ENCODE measurements around the gene NTNG2. TPM values are rescaled to one million over a fixed set of nuclear protein-coding genes. Genes with fewer than 3 reads are reported as not detected.

NTNG2 gene, protein sequence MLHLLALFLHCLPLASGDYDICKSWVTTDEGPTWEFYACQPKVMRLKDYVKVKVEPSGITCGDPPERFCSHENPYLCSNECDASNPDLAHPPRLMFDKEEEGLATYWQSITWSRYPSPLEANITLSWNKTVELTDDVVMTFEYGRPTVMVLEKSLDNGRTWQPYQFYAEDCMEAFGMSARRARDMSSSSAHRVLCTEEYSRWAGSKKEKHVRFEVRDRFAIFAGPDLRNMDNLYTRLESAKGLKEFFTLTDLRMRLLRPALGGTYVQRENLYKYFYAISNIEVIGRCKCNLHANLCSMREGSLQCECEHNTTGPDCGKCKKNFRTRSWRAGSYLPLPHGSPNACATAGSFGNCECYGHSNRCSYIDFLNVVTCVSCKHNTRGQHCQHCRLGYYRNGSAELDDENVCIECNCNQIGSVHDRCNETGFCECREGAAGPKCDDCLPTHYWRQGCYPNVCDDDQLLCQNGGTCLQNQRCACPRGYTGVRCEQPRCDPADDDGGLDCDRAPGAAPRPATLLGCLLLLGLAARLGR
- total RNA-seq = 1 to 10 TPM in 1 of 4 donors, under 1 TPM in 3; 0.44 to 1.2 (median 0.75) TPM

- intact Hi-C loops (cut with DNase I) = no loop called here
- H3K36me3 ChIP-seq = no peaks in the 10 kb centered on the region
- H3K27me3 ChIP-seq = peaks cover 23% of the 10 kb centered on the region
- no peaks in the 10 kb centered on the region for H3K9me3 ChIP-seq
- no peak within 1 kb of the TSS for H3K27ac ChIP-seq
- H3K4me3 ChIP-seq (replicated peaks in 1 of 3) = peak within 1 kb of the TSS in 1 of 3 donors; percentile 32
- DNase-seq = no peak
- TF ChIP-seq POLR2A (IDR thresholded peaks at IDR 0.05) (no peak), CTCF (IDR thresholded peaks at IDR 0.05) (no peak)
- WGBS, 2 donors = 0 to 2% methylated on average over 9 to 10 of the region's 67 CpGs
- H3K4me1 ChIP-seq = peaks cover 12 to 33% of the 10 kb centered on the region in 2 donors
Measured at GRCh38 chr9:132161743-132162184, at the start of gene NTNG2. Gene NTNG2, plus strand, starts transcription at chr9:132162058. Its CDS starts 4,774 bp downstream, at chr9:132166832.

DNA sequence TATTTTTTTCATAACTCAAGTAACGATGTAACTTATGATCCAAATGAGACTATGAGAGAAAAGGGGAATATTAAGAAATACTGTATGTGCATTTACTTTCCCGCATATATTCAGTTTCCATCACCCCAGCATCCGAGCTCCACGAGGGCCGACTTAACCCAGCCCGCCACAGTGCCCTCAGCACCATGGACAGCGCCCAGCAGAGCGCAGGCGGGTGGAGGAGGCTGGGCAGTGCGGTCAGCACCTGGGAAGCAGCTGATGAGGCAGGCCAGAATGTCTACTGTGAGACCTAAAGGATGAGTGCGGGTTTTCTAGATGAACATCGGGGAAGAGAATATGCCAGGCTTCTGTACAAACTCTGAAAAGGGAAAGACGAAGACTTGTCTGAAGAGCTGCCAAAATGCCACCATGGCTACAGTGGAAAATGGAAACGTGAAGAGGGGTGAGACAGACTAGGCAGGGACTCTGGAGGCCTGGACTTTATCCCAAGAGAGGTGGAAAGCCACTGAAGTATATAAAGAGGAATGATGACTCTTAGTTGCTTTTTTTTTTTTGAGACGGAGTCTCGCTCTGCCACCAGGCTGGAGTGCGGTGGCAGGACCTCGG is 47.7 kb upstream of the NTNG2 start:
- H3K36me3 ChIP-seq = no peaks in the 10 kb centered on the region
- H3K27ac ChIP-seq = no peak overlapping the region
- H3K9me3 ChIP-seq = no peaks in the 10 kb centered on the region
- no peaks in the 10 kb centered on the region for H3K27me3 ChIP-seq
- peak; percentile 57 to 76 for DNase-seq
- H3K4me3 ChIP-seq (replicated peaks in 1 of 3) = no peak overlapping the region
- intact Hi-C loops (cut with DNase I) = no loop called here
- WGBS, 2 donors = 27 to 32% methylated on average over 18 of the region's 18 CpGs
- H3K4me1 ChIP-seq = no peaks in the 10 kb centered on the region
- TF ChIP-seq POLR2A (IDR thresholded peaks at IDR 0.05) = no peak
- no peak for TF ChIP-seq CTCF (IDR thresholded peaks at IDR 0.05)

GRCh38 chr9:132116583-132116982 is 45.3 kb upstream of the NTNG2 start:
- no peaks in the 10 kb centered on the region for H3K36me3 ChIP-seq
- no peaks in the 10 kb centered on the region for H3K9me3 ChIP-seq
- no peaks in the 10 kb centered on the region for H3K4me1 ChIP-seq
- H3K4me3 ChIP-seq (replicated peaks in 1 of 3) = no peak overlapping the region
- intact Hi-C loops (cut with DNase I) = no loop called here
- no peak for DNase-seq
- TF ChIP-seq CTCF (IDR thresholded peaks at IDR 0.05) = no peak
- no peak for TF ChIP-seq POLR2A (IDR thresholded peaks at IDR 0.05)
- H3K27ac ChIP-seq = no peak overlapping the region
- 85 to 89% methylated on average over 3 of the region's 3 CpGs for WGBS, 2 donors
- H3K27me3 ChIP-seq = no peaks in the 10 kb centered on the region

DNA sequence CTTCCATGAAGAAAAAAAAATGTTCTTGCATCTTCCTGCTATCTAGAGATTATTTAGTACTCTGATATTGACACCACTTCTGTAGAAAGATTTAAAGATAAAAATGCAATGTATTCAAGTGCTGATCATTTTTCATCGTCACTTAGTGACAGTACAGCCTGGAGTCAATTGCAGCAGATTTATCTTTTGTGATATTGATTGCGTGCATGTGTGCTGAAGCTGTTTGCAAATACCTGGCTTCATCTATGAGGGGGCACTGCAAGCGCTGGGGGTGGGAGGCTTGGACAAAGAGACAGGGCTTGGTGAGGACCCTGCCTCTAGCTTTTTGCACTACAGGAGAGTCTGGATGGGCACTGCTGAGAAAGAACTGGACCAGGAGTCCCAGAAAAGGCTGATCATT is 44.2 kb upstream of the NTNG2 start:
- Histone ChIP-seq H3K27ac (no peak overlapping the region), H3K27me3 (no peaks in the 10 kb centered on the region), H3K4me3 (replicated peaks in 1 of 3) (no peak overlapping the region), H3K36me3 (no peaks in the 10 kb centered on the region), H3K4me1 (no peaks in the 10 kb centered on the region), H3K9me3 (no peaks in the 10 kb centered on the region)
- WGBS, 2 donors = 81 to 89% methylated on average over 3 of the region's 3 CpGs
- intact Hi-C loops (cut with DNase I) = no loop called here
- TF ChIP-seq POLR2A (IDR thresholded peaks at IDR 0.05) (no peak), CTCF (IDR thresholded peaks at IDR 0.05) (no peak)
- no peak for DNase-seq

DNA sequence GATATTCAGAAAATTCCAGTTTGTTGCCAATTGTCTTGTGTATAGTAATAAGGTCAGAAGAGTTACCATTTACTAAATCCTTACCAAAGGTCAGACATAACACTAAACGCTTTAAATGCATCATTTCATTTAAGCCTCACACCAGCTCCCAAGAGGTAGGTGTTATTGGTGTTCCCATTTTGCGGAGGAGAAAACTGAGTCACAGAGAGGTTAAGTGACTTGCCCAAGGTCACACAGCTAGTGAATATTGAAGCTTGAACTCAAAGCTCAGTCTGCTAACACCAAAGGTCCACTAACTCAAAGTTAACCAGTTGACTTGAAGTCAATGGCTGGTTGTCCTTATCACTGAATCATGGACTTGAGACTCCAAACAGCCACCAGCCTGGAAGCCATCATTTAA is 40.8 kb upstream of the NTNG2 start:
- Histone ChIP-seq H3K27ac (no peak overlapping the region), H3K4me1 (no peaks in the 10 kb centered on the region), H3K9me3 (no peaks in the 10 kb centered on the region), H3K27me3 (no peaks in the 10 kb centered on the region), H3K36me3 (no peaks in the 10 kb centered on the region), H3K4me3 (replicated peaks in 1 of 3) (no peak overlapping the region)
- intact Hi-C loops (cut with DNase I) = no loop called here
- TF ChIP-seq CTCF (IDR thresholded peaks at IDR 0.05) (no peak), POLR2A (IDR thresholded peaks at IDR 0.05) (no peak)
- no peak for DNase-seq
- WGBS, 2 donors = 92 to 98% methylated on average over 2 of the region's 2 CpGs
